Natural killer cell (primary cell): ENCODE measurements around the gene ARFGAP3. TPM values are rescaled to one million over a fixed set of nuclear protein-coding genes. Genes with fewer than 3 reads are reported as not detected.

Experiments
- ATAC-seq, 3 donors: fragments of 150-1000 bp in 2 of 3; fragments of 200-7000 bp in 1 of 3; cut with Tn5 transposase; 1 replicate in 1 of 3; 2 replicates in 2 of 3; pipeline ENCODE4 v1.10.0; 2021; ENCODE audit warnings: mild to moderate bottlenecking in 2 of 3, moderate library complexity in 2 of 3
- DNase-seq, 2 donors: peaks; one replicate each; pipeline versions ENCODE4 v3.0.0 to v3.0.0-alpha.2; 2013 to 2021; ENCODE audit warnings: mixed read lengths in 1 of 2
- H3K27ac ChIP-seq: one replicate; pipeline ENCODE4 v1.5.1; 2013; ENCODE audit warnings: mild to moderate bottlenecking, low read length
- H3K27me3 ChIP-seq: one replicate; pipeline ENCODE4 v1.6.1; 2013; ENCODE audit warnings: low read length; ENCODE audit not compliant: control insufficient read depth, insufficient read depth
- H3K36me3 ChIP-seq: one replicate; pipeline ENCODE4 v1.6.1; 2013; ENCODE audit warnings: low read length; ENCODE audit not compliant: control insufficient read depth, insufficient read depth
- H3K4me1 ChIP-seq: one replicate; pipeline ENCODE4 v1.6.1; 2013; ENCODE audit warnings: low read length; ENCODE audit not compliant: control insufficient read depth, insufficient read depth
- H3K4me3 ChIP-seq: one replicate; pipeline ENCODE4 v1.5.1; 2013; ENCODE audit warnings: low read length
- H3K9me3 ChIP-seq: one replicate; pipeline ENCODE4 v1.6.1; 2013; ENCODE audit warnings: low read length; ENCODE audit not compliant: control insufficient read depth, insufficient read depth
- H3K27ac Mint-ChIP-seq, 2 donors: one replicate each; pipeline ENCODE4 v1.8.0; 2022; ENCODE audit warnings: mild to moderate bottlenecking in 2 of 2, mixed read lengths in 2 of 2, moderate library complexity in 1 of 2
- H3K27me3 Mint-ChIP-seq, 2 donors: one replicate each; pipeline ENCODE4 v1.8.0; 2022; ENCODE audit warnings: low read depth in 2 of 2, mixed read lengths in 2 of 2
- H3K36me3 Mint-ChIP-seq: one replicate; pipeline ENCODE4 v1.8.0; 2022; ENCODE audit warnings: mixed read lengths
- H3K4me1 Mint-ChIP-seq, 2 donors: one replicate each; pipeline ENCODE4 v1.8.0; 2022; ENCODE audit warnings: mixed read lengths in 2 of 2
- H3K4me3 Mint-ChIP-seq: one replicate; pipeline ENCODE4 v1.8.0; 2022; ENCODE audit warnings: mild to moderate bottlenecking, moderate library complexity, mixed read lengths
- H3K9me3 Mint-ChIP-seq, 2 donors: one replicate each; pipeline ENCODE4 v1.8.0; 2022; ENCODE audit warnings: mixed read lengths in 2 of 2
- CTCF ChIP-seq: fragments of 200-600 bp; IDR thresholded peaks from one replicate; pipeline ENCODE4 v1.8.0; 2022; ENCODE audit warnings: antibody characterized with exemption
- WGBS: methylation state at CpG from one replicate; pipeline ENCODE4 v1.1.7; 2013; ENCODE audit warnings: missing lambda C conversion rate; ENCODE audit not compliant: insufficient coverage; 5-methylcytosine and 5-hydroxymethylcytosine counted together
- intact Hi-C: fragments of 100-400 bp; cut with micrococcal nuclease; formaldehyde crosslinking; loops from one replicate; pipeline ENCODE4 v1.14.2; 2022
- total RNA-seq, 4 donors: library from RNA; stranded (reverse); fragments of 120-200 nt in 1 of 4; gene quantifications; one replicate each; pipeline versions ENCODE4 v1.2.3 to v1.2.4, GENCODE V29; 2013 to 2022

The ARFGAP3 gene
- total RNA-seq, 3 donors from 2014 or later (not counting 1 experiment from before 2014, with no cell fraction given): 46.3 to 58.0 (median 53.8) TPM

DNA sequence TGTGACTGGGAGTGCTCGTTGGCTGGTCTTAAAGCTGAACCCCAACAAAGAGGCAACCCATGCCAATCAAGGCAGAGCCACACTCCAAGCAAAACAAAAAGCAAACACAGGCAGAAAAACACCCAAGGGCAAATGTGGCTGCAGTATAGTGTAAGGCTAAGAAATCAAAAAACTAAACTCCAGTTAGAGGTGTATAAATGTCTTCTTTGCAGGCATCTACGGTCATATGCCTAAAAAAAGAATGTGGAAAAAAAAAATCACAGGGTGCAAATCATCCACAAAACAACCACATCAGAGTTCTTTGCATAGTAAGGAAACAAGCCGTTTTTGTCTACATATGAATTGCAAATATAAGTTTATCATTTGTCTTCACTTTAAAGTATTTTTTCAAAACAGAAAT lies 27.8 kb downstream of the ARFGAP3 start:
- Mint-ChIP-seq H3K4me1 (peaks cover 15 to 19% of the 10 kb centered on the region in 2 donors), H3K36me3 (peaks cover 13% of the 10 kb centered on the region), H3K4me3 (peak overlapping the region; percentile 55), H3K9me3 (no peaks in the 10 kb centered on the region), H3K27ac (peak overlapping the region; percentile 79 to 82), H3K27me3 (no peaks in the 10 kb centered on the region)
- DNase-seq: no peak
- Histone ChIP-seq H3K4me3 (no peak overlapping the region), H3K27ac (no peak overlapping the region), H3K36me3 (peaks cover 35% of the 10 kb centered on the region), H3K27me3 (no peaks in the 10 kb centered on the region), H3K9me3 (no peaks in the 10 kb centered on the region), H3K4me1 (peaks cover 26% of the 10 kb centered on the region)
- ATAC-seq: no peak
- 40% methylated on average over 1 of the region's 3 CpGs for WGBS
- intact Hi-C loops: loop anchor here (2.0 to 10.0 kb wide), 2 partner anchors 27 to 165 kb away; partner anchors contain the start of gene ARFGAP3
- no peak for TF ChIP-seq CTCF

DNA sequence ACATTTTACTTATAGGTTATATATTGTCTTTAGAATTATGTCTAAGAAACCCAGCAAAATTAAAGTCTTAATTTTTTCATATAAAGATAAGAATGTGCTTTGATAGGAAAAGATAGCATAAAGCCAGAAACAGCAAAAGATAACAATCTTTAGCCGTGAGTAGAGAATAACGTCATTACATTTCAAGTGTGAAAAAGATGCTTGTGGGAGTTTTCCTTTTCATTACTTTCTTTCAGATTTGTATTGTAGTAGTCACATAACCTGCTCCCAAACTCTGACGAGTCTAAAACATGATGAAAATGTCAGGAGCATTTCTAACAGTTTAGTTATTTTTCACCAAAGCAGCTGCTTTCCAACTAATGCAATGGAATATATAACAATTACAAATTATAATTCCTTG lies 31.3 kb downstream of the ARFGAP3 start:
- Histone ChIP-seq H3K27me3 (no peaks in the 10 kb centered on the region), H3K27ac (peak overlapping the region; percentile 53), H3K36me3 (peaks cover 42% of the 10 kb centered on the region), H3K4me3 (no peak overlapping the region), H3K9me3 (no peaks in the 10 kb centered on the region), H3K4me1 (peaks cover 26% of the 10 kb centered on the region)
- WGBS: 80% methylated on average over 1 of the region's 3 CpGs
- no peaks in the 10 kb centered on the region for H3K27me3 Mint-ChIP-seq
- ATAC-seq: peak in 2 of 3 donors; percentile 48 to 58
- intact Hi-C loops: loop anchor here (10.0 kb wide), 1 partner anchor 161 kb away; no protein-coding TSS in a partner anchor
- TF ChIP-seq CTCF: no peak
- DNase-seq: peak in 1 of 2 donors; percentile 16
- H3K9me3 Mint-ChIP-seq: no peaks in the 10 kb centered on the region
- H3K36me3 Mint-ChIP-seq: peaks cover 19% of the 10 kb centered on the region
- H3K4me3 Mint-ChIP-seq: no peak overlapping the region
- peak overlapping the region; percentile 38 to 65 for H3K27ac Mint-ChIP-seq
- peaks cover 20 to 24% of the 10 kb centered on the region in 2 donors for H3K4me1 Mint-ChIP-seq

DNA sequence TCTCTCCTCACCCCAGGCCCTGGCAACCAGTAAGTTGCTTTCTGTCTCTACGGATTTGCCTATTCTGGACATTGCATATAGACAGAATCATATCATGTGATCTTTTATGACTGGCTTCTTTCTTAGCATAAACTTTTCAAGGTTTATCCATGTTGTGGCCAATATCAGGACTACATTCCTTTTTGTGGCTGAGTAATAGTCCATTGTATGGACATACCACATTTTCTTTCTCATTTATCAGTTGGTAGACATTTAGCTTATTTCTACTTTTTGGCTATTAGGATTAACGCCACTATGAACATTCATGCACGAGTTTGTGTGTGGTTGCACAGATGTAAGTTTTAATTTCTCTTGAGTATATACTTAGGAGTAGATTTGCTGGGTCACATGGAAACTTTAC lies 35.7 kb downstream of the ARFGAP3 start:
- peaks cover 22% of the 10 kb centered on the region for H3K36me3 Mint-ChIP-seq
- peaks cover 13 to 15% of the 10 kb centered on the region in 2 donors for H3K4me1 Mint-ChIP-seq

More for the DNA sequence above, 35.7 kb downstream of the ARFGAP3 start:
- no peak for ATAC-seq
- Mint-ChIP-seq H3K27ac (peak overlapping the region in 1 of 2 donors; percentile 31), H3K27me3 (no peaks in the 10 kb centered on the region), H3K4me3 (no peak overlapping the region), H3K9me3 (no peaks in the 10 kb centered on the region)
- H3K27me3 ChIP-seq: no peaks in the 10 kb centered on the region
- no peak for DNase-seq
- no peak overlapping the region for H3K4me3 ChIP-seq
- 95% methylated on average over 3 of the region's 3 CpGs for WGBS
- intact Hi-C loops: loop anchor here (10.0 kb wide), 1 partner anchor 157 kb away; no protein-coding TSS in a partner anchor
- peaks cover 39% of the 10 kb centered on the region for H3K36me3 ChIP-seq
- H3K4me1 ChIP-seq: peaks cover 4% of the 10 kb centered on the region
- no peak for TF ChIP-seq CTCF
- no peaks in the 10 kb centered on the region for H3K9me3 ChIP-seq
- no peak overlapping the region for H3K27ac ChIP-seq
